HG03558 (cell line): ENCODE results near the gene RPS6KA5.
"Not testable (repeated sequence)": the region's sequence is repeated elsewhere in the genome, so short reads cannot be mapped to it uniquely, and the experiment has no call there.

Experiments
- ATAC-seq: cut with Tn5 transposase; IDR thresholded peaks from one replicate; pipeline ENCODE4 v1.9.1; 2021; ENCODE audit warnings: moderate number of reproducible peaks; ENCODE audit not compliant: unreplicated experiment; ENCODE audit errors: extremely low read depth

Gene RPS6KA5

GRCh38 chr14:90846511-90846910 is 213.9 kb downstream of the RPS6KA5 start:
- ATAC-seq: no peak

DNA sequence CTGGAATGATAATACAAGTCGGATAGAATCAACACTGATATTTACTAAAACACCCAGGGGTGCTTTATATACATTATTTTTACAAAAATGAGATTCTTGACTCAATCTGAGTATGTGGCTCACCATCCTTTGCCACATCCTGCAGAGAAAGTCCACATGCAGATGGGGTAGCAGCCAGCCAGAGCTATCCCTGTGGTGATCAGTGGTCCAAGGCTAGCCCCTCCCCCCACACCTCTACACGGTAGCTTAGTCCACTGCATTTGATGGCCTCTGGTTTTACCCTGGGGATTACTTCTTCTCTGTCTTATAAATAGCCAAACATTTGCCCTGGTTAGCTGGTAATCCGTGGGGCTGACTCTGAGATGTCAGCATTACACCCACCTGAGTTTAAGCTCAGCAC is 216.1 kb downstream of the RPS6KA5 start:
- no peak for ATAC-seq

GRCh38 chr14:90842726-90843125 is 217.7 kb downstream of the RPS6KA5 start:
- ATAC-seq: no peak

DNA sequence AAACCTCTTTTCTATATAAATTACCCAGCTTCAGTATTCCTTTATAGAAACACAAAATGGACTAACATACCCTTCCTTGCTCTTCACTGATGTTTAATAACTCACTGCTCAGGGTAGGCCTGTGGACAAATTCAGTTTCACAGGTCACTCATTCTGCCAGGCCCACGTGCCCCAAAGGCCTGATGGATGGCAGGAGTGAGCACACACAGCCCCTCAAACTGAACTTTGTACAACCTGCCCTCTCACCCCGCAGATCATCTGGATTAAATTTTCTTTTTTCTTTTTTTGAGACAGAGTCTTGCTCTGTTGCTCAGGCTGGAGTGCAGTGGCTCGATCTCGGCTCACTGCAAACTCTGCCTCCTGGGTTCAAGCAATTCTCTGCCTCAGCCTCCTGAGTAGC is 219.8 kb downstream of the RPS6KA5 start:
- not testable (repeated sequence) for ATAC-seq

- no peak for ATAC-seq
Observed at GRCh38 chr14:90839889-90840266, 220.6 kb downstream of the RPS6KA5 start.

GRCh38 chr14:90839024-90839888 is 221.2 kb downstream of the RPS6KA5 start:
- no peak for ATAC-seq

DNA sequence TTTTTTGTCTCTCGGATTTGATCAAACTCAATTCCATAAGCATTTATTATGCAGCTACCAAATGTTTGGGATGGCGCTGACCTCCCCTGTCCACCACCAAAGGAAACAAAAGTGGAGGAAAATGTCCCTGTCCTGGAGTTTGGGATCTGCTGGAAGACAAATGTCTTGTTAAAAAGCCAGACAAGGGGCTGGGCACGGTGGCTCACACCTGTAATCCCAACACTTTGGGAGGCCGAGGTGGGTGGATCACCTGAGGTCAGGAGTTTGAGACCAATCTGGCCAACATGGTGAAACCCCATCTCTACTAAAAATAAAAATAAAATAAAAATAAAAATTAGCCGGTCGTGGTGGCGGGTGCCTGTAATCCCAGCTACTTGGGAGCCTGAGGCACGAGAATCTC is 221.9 kb downstream of the RPS6KA5 start:
- not testable (repeated sequence) for ATAC-seq

DNA sequence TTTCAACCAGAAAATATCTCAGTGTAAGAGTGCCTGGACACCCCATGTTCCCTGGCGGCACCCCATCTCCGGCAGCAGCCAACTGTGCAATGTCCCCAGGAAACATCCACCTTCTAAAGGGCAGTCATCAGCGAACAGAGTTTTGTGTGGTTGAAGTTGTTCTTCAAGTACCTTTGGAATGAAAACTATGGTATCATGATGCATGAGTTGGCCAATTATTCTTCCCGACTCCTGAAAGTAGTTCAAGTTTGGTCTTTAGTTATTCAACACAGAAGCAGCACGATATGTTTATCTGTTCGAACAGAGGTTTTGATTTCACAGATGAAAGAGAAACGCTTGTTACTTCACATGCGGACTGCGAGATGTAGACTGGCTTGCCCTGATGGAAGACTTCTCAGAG is 223.1 kb downstream of the RPS6KA5 start:
- no peak for ATAC-seq

DNA sequence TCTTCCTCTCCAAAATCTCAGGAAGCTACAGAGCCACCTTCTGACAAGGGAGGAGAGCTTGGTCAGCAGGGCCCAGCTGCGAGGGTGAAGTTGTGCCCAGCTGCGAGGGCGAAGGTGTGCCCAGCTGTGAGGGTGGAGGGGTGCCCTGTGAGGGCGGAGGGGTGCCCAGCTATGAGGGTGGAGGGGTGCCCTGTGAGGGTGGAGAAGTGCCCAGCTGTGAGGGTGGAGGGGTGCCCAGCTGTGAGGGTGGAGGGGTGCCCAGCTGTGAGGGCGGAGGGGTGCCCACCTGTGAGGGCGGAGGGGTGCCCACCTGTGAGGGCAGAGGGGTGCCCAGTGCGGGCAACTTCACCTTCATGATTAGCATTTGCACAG is 223.8 kb downstream of the RPS6KA5 start:
- ATAC-seq: no peak

DNA sequence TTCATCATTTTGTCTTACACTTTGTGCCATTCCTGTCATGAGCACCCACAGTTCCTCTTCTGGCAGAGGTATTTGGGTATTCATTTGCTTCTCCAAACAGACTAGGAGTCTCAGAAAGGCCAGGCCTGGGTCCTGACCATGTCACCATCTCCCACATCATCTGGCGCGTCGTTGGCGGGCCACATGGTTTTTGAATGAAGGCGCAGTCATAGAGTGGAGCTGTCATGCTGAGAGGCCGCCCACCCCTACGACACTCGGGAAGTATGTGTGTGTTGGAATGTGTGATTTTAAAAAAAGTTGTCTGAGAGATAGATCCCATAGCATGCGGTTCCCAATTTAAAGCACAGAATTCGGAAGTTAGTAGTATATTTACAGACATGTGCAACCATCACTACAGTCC is 228.6 kb downstream of the RPS6KA5 start:
- ATAC-seq: no peak

DNA sequence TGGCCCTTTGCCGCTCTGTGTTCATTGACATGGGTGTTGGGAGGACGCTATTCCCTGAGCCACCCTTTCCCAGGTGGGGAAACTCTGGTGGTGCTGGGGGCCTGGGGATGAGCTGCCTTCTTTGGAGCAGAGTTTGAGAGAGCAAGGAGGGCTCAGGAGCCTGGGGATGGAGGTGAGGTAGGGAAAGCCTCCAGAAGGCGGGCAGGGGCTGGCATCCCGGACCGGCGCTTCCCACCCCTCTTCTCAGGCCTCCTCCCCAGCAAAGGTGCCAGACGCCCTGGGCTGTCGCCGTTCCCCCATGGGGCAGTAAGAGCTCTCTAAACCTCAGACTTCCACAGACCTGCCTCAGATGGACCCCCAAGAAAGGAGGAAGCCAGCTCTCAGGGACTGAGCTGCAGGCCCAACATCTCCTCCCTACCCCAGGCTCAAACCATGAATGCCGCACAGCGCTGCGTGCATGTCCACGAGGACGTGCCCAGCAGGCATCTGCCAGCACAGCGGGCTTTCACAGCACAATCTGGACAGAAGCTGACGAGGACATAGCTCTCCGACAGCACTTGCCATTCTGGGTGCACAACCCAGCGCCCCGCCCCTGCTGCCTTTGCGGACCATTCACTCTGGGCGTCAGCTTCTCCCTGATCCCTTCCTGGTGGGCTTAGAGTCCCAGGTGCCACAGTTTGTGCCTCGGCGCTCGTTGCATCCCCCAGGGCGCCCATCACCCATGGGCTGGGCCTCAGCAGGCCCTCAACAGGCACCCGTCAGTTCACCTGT is 229.3 kb downstream of the RPS6KA5 start:
- no peak for ATAC-seq

DNA sequence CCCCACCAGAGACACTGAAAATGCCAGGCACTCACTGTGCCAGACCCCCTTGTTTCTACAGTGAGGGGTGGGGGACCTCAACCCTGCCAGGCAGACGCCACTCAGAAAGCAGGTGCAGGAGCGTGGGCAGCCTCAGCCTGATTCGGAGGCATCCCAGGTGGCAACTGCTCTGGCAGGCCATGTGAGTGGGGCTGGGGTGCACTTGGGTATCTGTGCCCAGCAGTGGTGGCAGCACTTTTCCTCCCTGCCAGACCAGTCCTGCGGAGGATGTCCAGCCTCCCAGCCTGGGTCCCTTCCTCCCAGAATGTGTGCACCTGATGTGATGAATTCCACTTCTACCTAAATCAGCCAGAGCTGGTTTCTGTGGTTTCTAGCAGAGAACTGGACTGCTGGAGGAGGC is 230.8 kb downstream of the RPS6KA5 start:
- ATAC-seq: no peak

DNA sequence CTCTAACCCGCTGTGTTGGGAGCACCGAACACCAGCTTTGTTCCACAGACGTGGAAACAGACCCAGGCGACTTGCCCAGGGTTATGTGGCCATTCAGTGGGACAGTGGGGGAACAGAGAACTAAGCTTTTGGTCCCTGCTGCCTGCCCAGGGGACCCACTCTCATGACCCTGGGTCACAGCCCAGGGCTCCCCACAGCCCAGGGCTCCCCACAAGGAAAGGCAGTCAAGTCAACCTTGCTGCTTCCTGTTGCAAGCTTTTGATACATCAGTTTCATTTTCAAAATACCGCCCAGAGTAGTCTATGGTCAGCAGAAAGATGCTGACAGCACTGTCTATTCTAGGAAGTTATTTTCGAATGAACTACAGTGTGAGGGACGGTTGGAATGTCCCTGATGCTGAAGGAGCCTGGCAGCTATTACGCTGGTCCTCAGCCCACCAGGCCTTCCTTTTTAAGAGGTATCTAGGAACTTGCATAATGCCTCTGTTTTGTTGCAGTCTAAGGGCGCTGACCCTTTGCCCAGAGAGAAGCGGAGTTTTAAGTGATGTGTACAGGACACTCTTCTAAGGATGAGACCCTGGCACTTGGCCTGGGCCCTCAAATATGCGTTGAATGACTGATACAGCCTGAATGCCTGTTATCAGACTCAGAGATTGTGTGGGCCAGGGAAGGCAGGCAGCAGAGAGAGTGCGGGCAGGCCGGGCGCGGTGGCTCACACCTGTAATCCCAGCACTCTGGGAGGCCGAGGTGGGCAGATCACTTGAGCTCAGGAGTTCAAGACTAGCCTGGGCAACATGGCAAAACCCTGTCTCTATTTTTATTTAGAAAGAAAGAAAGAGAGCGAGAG is 231.6 kb downstream of the RPS6KA5 start:
- no peak for ATAC-seq

GRCh38 chr14:90827919-90828610 is 232.4 kb downstream of the RPS6KA5 start:
- ATAC-seq: peak; percentile 98

DNA sequence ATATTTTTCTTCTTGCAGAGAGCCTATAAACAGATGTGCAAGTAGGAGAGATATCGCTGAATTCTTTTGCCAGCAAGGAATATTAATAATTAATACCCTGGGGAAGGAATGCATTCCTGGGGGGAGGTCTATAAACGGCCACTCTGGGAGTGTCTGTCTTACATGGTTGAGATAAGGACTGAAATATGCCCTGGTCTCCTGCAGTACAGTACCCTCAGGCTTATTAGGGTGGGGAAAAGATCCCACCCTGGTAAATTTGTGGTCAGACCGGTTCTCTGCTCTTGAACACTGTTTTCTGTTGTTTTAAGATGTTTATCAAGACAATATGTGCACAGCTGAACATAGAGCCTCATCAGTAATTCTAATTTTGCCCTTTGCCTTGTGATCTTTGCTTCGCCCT is 236.9 kb downstream of the RPS6KA5 start:
- ATAC-seq: not testable (repeated sequence)

- ATAC-seq: peak; percentile 62
Observed at GRCh38 chr14:90820958-90821357, 239.5 kb downstream of the RPS6KA5 start.

DNA sequence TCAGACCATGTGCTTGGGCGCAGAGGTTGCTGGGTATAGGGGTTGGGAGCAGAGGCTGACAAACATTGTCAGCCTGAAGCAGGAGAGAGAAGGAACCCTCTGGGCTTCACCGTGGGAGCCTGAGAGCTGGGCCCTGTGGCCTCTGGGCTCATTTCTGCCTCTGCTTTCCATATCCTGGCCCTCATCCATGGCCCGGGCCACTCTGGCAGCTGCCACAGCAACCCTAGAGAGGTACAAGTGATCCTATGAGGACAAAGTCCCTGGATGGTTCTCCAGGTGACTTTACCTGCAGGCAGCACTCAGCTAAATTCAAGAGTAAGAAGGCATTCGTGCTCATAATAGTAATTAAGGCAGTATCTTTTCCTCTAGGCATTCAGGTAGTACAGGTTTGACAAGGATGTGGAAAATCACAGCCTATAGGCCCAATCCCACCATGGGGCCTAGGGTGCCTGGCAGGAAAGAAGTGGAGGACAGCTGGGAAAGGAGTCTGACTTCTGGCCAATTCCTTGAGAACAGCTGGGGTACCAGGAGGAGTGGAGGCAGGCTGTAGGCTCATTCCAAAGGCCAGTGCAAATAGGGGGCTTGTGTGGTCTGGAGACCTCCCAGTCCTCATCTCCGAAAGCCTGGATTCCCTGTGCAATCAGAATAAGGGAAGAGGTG is 240.6 kb downstream of the RPS6KA5 start:
- ATAC-seq: no peak

GRCh38 chr14:90818715-90819114 is 241.7 kb downstream of the RPS6KA5 start:
- ATAC-seq: no peak

GRCh38 chr14:90816681-90817436 is 243.6 kb downstream of the RPS6KA5 start:
- ATAC-seq: no peak
